Sigmoid colon (tissue), 4 donors: ENCODE results near the gene GARNL3.

ENCODE experiments used
- CTCF ChIP-seq, 4 experiments: fragments of 450-650 bp in 3 of 4; fragments of 200-600 bp in 1 of 4; IDR thresholded peaks; one replicate each; pipeline ENCODE4 v1.5.1; 2016 to 2019; ENCODE audit warnings: antibody characterized with exemption in 4 of 4, mild to moderate bottlenecking in 3 of 4, moderate library complexity in 2 of 4
- EP300 ChIP-seq, 4 donors: sonication (generic); formaldehyde crosslinking; IDR thresholded peaks; one replicate each; pipeline ENCODE4 v1.6.1; 2017; ENCODE audit warnings: antibody characterized with exemption in 4 of 4
- POLR2A ChIP-seq, 2 donors: fragments of 450-650 bp; IDR thresholded peaks; one replicate each; pipeline ENCODE4 v1.6.1; 2016; ENCODE audit warnings: antibody characterized with exemption in 2 of 2, mild to moderate bottlenecking in 2 of 2, moderate library complexity in 2 of 2
- POLR2AphosphoS5 ChIP-seq, 4 donors: sonication (generic); formaldehyde crosslinking; IDR thresholded peaks; one replicate each; pipeline ENCODE4 v1.6.1; 2017; ENCODE audit warnings: antibody characterized with exemption in 4 of 4

- TF ChIP-seq CTCF (IDR thresholded peaks at IDR 0.05) (no peak), EP300 (IDR thresholded peaks at IDR 0.05) (no peak), POLR2A (IDR thresholded peaks at IDR 0.05) (no peak), POLR2AphosphoS5 (IDR thresholded peaks at IDR 0.05) (no peak)
These were observed 26.7 kb downstream of the GARNL3 start for GRCh38 chr9:127291246-127291778.
